Spleen (tissue), 7 donors: ENCODE data around the gene CELF6.

Experiments used
- POLR2A ChIP-seq, 3 donors: fragments of 450-650 bp; IDR thresholded peaks; one replicate each; pipeline ENCODE4 v1.5.1; 2017; ENCODE audit warnings: antibody characterized with exemption in 3 of 3, mild to moderate bottlenecking in 1 of 3
- POLR2AphosphoS5 ChIP-seq, 3 donors: sonication (generic); formaldehyde crosslinking; IDR thresholded peaks; one replicate each; pipeline ENCODE4 v1.5.1; 2017; ENCODE audit warnings: antibody characterized with exemption in 3 of 3
- TF ChIP-seq, protein P1 (sequence below), 11 experiments: fragments of 200-600 bp in 7 of 11; fragments of 450-650 bp in 4 of 11; sonication (generic) in 4 of 11; IDR thresholded peaks in 8 of 11; conservative IDR thresholded peaks in 3 of 11; 1 replicate in 7 of 11; 2 replicates in 4 of 11; pipeline versions ENCODE4 v1.4.0 to v1.8.0; 2016 to 2021; ENCODE audit warnings: antibody characterized with exemption in 11 of 11, inconsistent platforms in 4 of 11, mild to moderate bottlenecking in 1 of 11
- donor health status: DM: no; HTN: no; CAD: no; lungs with moderate emphysema.
- donor health status: DM: no; HTN: no; CAD: no.
- donor health status: DM: no; HTN: no; CAD: no.

DNA sequence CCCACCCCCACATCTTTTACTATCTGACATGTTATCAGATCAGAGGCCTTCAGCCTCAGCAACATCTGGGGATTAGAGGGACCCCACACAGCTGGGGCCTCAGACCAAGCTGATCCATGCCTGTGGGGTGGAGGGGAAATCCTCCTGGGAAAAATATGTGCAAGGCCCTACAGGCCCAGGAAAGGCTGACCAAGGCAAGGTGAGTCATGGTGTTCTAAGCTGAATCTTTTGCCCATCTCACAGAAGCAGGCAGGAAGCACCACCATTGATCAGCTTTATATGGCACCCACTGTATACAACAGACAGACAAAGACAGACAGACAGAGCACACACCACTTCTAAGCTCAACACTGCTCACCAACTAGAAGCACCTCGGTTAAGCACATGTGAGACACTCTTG, 35.2 kb downstream of the CELF6 start:
- TF ChIP-seq, protein P1, sequence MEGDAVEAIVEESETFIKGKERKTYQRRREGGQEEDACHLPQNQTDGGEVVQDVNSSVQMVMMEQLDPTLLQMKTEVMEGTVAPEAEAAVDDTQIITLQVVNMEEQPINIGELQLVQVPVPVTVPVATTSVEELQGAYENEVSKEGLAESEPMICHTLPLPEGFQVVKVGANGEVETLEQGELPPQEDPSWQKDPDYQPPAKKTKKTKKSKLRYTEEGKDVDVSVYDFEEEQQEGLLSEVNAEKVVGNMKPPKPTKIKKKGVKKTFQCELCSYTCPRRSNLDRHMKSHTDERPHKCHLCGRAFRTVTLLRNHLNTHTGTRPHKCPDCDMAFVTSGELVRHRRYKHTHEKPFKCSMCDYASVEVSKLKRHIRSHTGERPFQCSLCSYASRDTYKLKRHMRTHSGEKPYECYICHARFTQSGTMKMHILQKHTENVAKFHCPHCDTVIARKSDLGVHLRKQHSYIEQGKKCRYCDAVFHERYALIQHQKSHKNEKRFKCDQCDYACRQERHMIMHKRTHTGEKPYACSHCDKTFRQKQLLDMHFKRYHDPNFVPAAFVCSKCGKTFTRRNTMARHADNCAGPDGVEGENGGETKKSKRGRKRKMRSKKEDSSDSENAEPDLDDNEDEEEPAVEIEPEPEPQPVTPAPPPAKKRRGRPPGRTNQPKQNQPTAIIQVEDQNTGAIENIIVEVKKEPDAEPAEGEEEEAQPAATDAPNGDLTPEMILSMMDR (IDR thresholded peaks at IDR 0.05 in 8 of 11, conservative IDR thresholded peaks at IDR 0.05 in 3 of 11), result no peak
- TF ChIP-seq POLR2A (IDR thresholded peaks at IDR 0.05) (no peak), POLR2AphosphoS5 (IDR thresholded peaks at IDR 0.05) (no peak)
